K562 (cell line): ENCODE results near the gene DNAJB13. TPM values are rescaled to one million over a fixed set of nuclear protein-coding genes. Genes with fewer than 3 reads are reported as not detected.
A peak's percentile ranks its signal among the peaks of the same experiment; 100 is the strongest.

ENCODE experiments used
- ARHGAP35 ChIP-seq: fragments of 450-650 bp; IDR thresholded peaks from 2 replicates; pipeline ENCODE4 v1.6.1; 2018; ENCODE audit not compliant: partially characterized antibody
- CBFB ChIP-seq: sonication (generic); formaldehyde crosslinking; IDR thresholded peaks from 2 replicates; pipeline ENCODE4 v1.4.0; 2020; ENCODE audit warnings: mild to moderate bottlenecking, missing genetic modification reagents
- CBX2 ChIP-seq: fragments of 200-600 bp; sonication (generic); IDR thresholded peaks from one replicate; pipeline ENCODE4 v1.6.1; 2012; ENCODE audit warnings: mild to moderate bottlenecking, low read length, inconsistent platforms; ENCODE audit not compliant: insufficient read depth, poor library complexity, severe bottlenecking
- ELF4 ChIP-seq: fragments of 450-650 bp; formaldehyde crosslinking; IDR thresholded peaks from 2 replicates; pipeline ENCODE4 v1.4.0; 2022; ENCODE audit warnings: missing genetic modification characterization
- ESRRA ChIP-seq: fragments of 450-650 bp; IDR thresholded peaks from 2 replicates; pipeline ENCODE4 v1.6.1; 2014; ENCODE audit warnings: low read depth, mild to moderate bottlenecking, moderate library complexity, borderline replicate concordance
- ILK ChIP-seq: fragments of 450-650 bp; IDR thresholded peaks from 2 replicates; pipeline ENCODE4 v1.6.1; 2016; ENCODE audit warnings: missing genetic modification characterization, low read depth, mild to moderate bottlenecking, missing compliant biosample characterization, moderate library complexity, borderline replicate concordance
- SMAD1 ChIP-seq: fragments of 150-350 bp; IDR thresholded peaks from 2 replicates; pipeline ENCODE4 v1.6.1; 2014; ENCODE audit warnings: low read length, low read depth; ENCODE audit not compliant: partially characterized antibody
- SMARCA5 ChIP-seq: fragments of 450-650 bp; IDR thresholded peaks from 2 replicates; pipeline ENCODE4 v1.6.1; 2016
- SPI1 ChIP-seq: IDR thresholded peaks from 2 replicates; pipeline ENCODE4 v1.6.1; 2011; ENCODE audit warnings: low read depth, low read length, control low read depth, borderline replicate concordance
- TFAM ChIP-seq: fragments of 250-450 bp; sonication (Bioruptor Pico); conservative IDR thresholded peaks from 2 replicates; pipeline ENCODE4 v1.5.0; 2021; ENCODE audit warnings: mild to moderate bottlenecking, moderate library complexity
- ZNF121 ChIP-seq: sonication (generic); formaldehyde crosslinking; conservative IDR thresholded peaks from 2 replicates; pipeline ENCODE4 v1.8.0; 2022; ENCODE audit warnings: missing genetic modification reagents
- ZNF318 ChIP-seq, 2 experiments: fragments of 450-650 bp; IDR thresholded peaks; 2 replicates each; pipeline ENCODE4 v1.6.1; 2016; ENCODE audit warnings: mild to moderate bottlenecking in 2 of 2, borderline replicate concordance in 1 of 2, low read depth in 1 of 2, moderate library complexity in 1 of 2
- ZNF436 ChIP-seq: fragments of 250-450, 450-650 bp; sonication (Bioruptor Pico); formaldehyde crosslinking; IDR thresholded peaks from 2 replicates; pipeline ENCODE4 v1.7.0; 2020; ENCODE audit warnings: mild to moderate bottlenecking
- ZNF644 ChIP-seq: fragments of 200-800 bp; sonication (Bioruptor generic); IDR thresholded peaks from 2 replicates; pipeline ENCODE4 v1.6.1; 2016; ENCODE audit warnings: low read depth, missing genetic modification characterization, missing compliant biosample characterization
- ZNF77 ChIP-seq: fragments of 250-450 bp; sonication (Bioruptor Pico); IDR thresholded peaks from 2 replicates; pipeline ENCODE4 v1.5.0; 2020
- polyA plus RNA-seq, 8 experiments: library from polyadenylated mRNA; depleted of rRNA in 4 of 8; stranded (reverse) in 5 of 8; unstranded in 3 of 8; fragments of >200 nt; fragmentation: Nextera tagmentation in 2 of 8; fragmentation: Illumina TruSeq in 1 of 8; extraction: Ambion mirVana in 2 of 8; extraction: Trizol in 1 of 8; gene quantifications; 2 replicates each; pipeline versions ENCODE4 v1.2.1 to v1.2.3, GENCODE V29; 2011 to 2014; ENCODE audit warnings: inconsistent platforms in 1 of 8, missing spikeins in 1 of 8
- total RNA-seq, 7 experiments: library from RNA; depleted of rRNA in 6 of 7; stranded (reverse); fragments of >200 nt in 6 of 7; fragmentation: Illumina TruSeq in 2 of 7; extraction: Trizol in 2 of 7; gene quantifications; 2 replicates each; pipeline versions ENCODE4 v1.2.1 to v1.2.3, GENCODE V29; 2011 to 2021; ENCODE audit warnings: low replicate concordance in 1 of 7
- TF ChIP-seq, protein P1 (sequence below): sonication (generic); formaldehyde crosslinking; IDR thresholded peaks from 2 replicates; pipeline ENCODE4 v1.8.0; 2023; ENCODE audit warnings: mild to moderate bottlenecking, missing genetic modification reagents

DNAJB13 gene
- total and polyA plus RNA-seq, 9 of the 15 experiments (the other 6 are each of a cell fraction or from before 2014, with no cell fraction given): 0.14 TPM; not detected in 8

DNA sequence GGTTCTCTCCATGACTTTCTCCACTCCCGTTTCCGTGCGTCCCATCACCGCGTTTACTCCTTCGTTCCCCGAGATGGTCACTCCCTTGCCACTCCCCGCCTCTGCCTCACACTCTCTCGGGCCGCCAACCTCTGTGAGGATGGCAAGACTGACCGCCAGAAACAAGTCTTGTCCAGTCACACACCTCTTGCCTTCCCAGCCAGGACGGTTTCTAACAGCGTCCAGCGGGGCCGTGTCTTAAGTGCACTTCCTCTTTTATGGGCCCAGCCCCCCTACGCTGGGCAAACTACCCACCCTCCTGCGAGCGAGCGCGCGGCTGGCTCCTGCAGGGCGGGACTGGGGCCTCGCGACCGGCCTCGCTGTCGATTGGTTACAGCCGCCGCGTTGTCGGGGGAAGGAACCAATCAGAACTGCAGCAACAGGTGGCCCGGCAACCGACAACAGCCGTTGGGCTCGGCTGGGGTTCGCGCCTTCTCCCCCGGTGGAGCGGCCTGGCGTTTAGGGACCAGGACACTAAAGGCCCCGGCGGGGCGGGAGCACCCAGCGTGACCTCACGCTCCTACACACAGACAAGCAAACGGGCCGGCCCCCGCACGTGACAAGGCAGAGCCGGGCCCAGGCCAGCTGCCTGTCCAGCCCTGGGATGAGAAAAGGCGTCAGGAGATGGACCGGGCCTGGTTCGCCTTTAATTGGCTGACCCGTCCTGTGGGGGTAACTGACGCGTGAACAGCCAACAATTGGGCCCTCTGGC is 32.3 kb downstream of the DNAJB13 start (continued):
- TF ChIP-seq ZNF318 (IDR thresholded peaks at IDR 0.05; ENCODE audit: borderline replicate concordance in 1 of 2, low read depth in 1 of 2) (peak in 1 of 2 experiments; percentile 19; a peak in 1 of 4 replicates), ARHGAP35 (no peak), ILK (tag) (no peak), ESRRA (peak; percentile 47; the same call in 1 of the 2 replicates), ZNF121 (0 out of 2 replicates have a peak, but pooled peaks have one; percentile 4), ZNF644 (tag) (no peak), CBFB (0 out of 2 replicates have a peak, but pooled peaks have one; percentile 12), CBX2 (no peak), SMARCA5 (peak; percentile 76; the same call in 1 of the 2 replicates), SPI1 (peak; percentile 100), ELF4 (CRISPR knock-in tag) (peak; percentile 86), TFAM (CRISPR knock-in tag) (no peak), SMAD1 (no peak), ZNF77 (CRISPR knock-in tag) (no peak), ZNF436 (peak; percentile 68; the same call in 1 of the 2 replicates)
- TF ChIP-seq, protein P1, sequence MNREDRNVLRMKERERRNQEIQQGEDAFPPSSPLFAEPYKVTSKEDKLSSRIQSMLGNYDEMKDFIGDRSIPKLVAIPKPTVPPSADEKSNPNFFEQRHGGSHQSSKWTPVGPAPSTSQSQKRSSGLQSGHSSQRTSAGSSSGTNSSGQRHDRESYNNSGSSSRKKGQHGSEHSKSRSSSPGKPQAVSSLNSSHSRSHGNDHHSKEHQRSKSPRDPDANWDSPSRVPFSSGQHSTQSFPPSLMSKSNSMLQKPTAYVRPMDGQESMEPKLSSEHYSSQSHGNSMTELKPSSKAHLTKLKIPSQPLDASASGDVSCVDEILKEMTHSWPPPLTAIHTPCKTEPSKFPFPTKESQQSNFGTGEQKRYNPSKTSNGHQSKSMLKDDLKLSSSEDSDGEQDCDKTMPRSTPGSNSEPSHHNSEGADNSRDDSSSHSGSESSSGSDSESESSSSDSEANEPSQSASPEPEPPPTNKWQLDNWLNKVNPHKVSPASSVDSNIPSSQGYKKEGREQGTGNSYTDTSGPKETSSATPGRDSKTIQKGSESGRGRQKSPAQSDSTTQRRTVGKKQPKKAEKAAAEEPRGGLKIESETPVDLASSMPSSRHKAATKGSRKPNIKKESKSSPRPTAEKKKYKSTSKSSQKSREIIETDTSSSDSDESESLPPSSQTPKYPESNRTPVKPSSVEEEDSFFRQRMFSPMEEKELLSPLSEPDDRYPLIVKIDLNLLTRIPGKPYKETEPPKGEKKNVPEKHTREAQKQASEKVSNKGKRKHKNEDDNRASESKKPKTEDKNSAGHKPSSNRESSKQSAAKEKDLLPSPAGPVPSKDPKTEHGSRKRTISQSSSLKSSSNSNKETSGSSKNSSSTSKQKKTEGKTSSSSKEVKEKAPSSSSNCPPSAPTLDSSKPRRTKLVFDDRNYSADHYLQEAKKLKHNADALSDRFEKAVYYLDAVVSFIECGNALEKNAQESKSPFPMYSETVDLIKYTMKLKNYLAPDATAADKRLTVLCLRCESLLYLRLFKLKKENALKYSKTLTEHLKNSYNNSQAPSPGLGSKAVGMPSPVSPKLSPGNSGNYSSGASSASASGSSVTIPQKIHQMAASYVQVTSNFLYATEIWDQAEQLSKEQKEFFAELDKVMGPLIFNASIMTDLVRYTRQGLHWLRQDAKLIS (CRISPR knock-in tag): peak; percentile 84; the same call in 1 of the 2 replicates
